Hematopoietic multipotent progenitor cell treated with erythropoietin and hydrocortisone succinate and interleukin-3 and kit ligand, for 4 days (in vitro differentiated cells): ENCODE data around the gene CCDC68.
"Not testable (repeated sequence)": the region's sequence is repeated elsewhere in the genome, so short reads cannot be mapped to it uniquely, and the experiment has no call there.

Source experiments
- DNase-seq: peaks from one replicate; pipeline ENCODE4 v3.0.0-alpha.2; 2015

Gene CCDC68

DNA sequence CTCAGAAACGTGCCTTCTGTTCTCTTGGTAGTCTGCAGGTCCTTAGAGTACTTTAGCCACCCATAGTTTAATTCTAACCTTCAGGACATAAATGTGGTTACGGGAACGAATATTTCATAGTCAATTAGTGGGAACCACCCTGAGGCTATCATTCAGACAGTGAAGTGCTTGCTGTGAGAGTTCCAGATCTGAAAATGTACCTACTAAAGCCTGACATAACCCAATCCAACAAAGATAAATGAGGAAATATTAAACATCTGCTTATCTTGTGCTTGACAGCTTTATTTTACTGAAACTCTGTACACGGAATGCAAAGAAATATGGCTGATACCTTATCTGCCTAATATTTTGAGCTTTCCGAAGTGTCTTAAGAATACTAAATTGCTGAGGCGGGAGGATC is 88.0 kb downstream of the CCDC68 start:
- peak; percentile 93 for DNase-seq

DNA sequence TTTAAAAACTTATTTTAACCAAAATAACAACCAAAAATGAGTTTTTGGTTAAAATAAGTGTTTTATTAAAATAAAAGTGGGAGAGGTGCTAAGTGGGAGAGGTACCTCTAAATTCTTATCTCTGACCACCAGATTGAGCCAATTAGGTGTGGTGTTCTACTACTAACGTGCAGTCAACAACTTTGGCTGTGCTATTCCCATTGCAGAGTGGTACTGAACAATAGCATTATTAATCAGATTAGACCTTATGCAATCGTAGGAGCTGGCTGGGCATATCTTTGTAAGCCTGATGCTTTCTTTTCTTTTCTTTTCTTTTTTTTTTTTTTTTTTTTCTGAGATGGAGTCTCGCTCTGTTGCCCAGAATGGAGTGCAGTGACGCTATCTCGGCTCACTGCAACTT is 92.1 kb downstream of the CCDC68 start:
- DNase-seq: peak; percentile 84

DNA sequence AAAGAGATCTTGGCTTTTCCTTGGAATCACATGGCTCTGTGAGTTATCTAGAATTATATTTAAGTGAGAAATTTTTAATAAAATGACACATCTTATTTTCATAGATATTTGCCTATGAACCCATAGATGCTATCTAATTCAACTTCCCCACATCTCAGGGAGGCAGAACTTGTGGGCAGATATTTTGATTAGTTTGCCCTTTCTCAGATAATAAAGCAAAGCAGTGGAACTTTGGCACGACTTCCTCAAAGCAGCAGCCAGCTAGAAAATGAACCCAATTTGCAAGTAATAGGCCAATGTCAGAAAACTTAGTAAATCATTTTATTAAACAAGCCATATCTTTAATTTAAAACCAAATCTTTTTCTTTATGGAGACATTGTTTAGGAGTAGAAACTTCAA is 98.3 kb downstream of the CCDC68 start:
- DNase-seq: peak; percentile 85

DNA sequence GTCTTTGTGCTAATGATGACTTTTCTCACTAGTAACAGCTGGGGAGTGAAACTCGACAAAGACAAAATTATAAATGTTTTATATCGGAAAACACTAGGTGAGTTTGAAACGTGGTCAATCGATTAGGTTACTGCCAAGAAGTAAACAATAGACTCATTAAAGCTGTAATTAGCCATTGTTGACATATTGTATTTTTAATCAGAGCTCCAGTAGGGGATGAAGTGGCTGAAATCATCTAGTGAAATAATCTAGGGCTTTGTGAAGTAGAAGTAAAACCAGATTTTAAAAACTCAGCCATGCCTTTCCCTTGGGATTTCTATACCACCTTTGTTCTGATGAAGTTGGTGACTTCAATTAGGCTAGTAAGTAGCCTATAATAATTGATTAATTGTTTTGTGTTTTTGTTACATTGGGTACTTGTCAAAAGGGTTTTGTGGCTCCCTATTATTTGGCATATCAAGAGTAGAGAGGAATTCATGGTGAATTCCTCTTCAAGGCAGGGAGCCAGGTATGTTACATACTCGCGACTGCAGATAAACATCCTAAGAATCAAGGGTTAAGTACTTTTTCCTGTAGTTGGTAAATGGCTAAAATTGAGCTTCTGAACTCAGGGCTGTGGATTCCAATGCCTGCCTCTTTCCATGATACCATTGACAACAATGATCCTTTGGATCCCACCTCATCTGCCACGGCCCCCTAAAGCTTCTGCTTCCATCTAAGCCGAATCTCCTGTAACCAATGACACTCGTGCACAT is 99.4 kb downstream of the CCDC68 start:
- DNase-seq: no peak

DNA sequence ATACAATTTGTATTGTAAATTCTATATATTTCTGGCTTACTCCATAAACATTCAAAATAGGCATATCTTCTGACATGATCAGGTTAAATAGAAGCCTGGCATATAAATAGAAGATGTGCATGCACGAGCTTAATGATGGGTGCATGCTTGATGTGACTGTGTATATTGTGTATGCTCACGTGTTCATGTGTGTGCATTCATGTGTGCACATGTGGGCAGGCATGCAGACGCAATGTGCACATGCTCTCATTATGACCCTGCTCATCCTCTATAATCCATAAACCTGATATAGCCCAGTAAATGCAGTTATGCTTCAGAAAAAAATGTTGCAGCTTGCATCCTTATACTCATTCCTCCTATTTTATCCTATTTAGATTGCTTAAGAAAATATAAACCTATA is 101.8 kb downstream of the CCDC68 start:
- DNase-seq: no peak

DNA sequence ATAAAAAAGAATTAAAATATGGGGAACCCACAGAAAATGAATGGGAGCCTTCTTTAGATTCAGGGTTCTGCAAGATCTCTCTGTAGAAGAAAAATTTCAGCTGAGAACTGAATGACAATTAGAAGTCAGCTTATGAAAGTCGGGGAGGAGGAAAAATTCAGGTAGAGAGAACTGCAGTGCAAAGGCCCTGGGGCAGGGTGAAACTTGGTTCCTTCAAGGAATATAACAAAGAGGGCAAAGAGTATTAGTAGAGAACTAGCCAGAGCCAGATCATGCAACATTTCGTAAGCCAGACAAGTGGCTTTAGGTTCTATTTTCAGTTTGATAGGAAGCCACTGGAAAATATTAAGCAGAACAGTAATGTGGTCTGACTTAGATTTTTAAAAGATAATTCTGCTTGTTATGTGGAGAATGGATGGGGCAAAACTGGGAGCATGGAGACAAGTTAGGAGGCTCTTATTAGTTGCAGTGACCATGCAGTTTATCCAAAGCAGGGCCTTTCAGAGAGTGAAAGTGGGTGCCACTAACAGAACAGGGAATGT is 103.1 kb downstream of the CCDC68 start:
- DNase-seq: peak; percentile 51

DNA sequence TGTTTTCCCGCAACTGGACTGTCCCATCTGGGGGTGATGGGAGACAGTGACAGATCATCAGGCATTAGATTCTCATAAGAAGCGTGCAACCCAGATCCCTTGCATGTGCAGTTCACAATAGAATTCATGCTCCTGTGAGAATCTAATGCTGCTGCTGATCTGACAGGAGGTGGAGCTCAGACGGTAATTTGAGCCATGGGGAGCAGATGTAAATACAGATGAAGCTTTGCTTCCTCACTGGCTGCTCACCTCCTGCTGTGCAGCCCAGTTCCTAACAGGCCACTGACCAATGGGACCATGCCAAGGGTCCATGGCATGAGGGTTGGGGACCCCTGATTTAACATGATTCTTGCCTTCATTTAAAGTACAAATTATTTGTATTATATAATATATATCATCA is 104.2 kb downstream of the CCDC68 start:
- not testable (repeated sequence) for DNase-seq

DNA sequence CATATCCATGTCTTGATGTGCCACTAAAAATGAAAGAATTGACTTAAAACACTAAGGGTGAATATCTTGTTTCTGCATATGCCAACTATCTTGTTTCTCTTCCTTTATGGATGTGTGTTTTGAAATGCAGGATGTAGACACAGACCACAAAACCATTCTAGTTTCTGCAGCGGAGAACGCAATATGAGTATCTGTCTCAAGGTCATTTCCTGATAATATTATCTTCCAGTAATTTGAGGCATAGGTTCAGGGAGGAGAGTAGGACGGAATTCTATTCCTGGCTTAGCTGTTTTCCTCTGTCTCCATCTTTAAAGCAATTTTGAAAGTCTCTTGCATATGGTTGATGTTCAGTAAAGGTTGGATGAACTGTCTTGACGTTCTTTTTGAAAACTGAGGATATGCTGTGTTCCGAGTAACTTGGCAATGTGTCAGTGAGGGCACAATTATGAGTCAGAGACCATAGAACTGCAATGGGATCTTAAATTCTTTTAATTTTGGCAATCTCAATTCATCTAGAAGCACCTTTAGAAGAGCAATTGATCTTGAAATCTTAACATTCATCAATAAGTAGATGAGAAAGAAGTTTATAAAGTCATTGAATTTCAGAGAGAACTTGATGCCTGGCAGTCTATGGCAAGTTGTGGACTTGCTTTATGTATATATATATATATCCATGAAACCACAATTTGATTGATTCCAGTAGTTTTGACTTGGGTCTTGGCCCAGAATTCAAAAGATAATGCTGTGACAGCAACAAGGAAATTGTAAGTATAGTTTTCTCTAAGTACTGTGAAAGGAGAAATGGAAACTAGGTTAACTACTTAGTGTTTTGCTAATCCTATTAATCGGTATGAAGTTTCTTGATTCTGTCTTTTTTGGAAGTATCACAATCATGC is 106.2 kb downstream of the CCDC68 start:
- DNase-seq: peak; percentile 87
